Measurements from ENCODE around the gene ZBTB11.
"Not testable (repeated sequence)": the region's sequence is repeated elsewhere in the genome, so short reads cannot be mapped to it uniquely, and the experiment has no call there.

The ZBTB11 gene

GRCh38 chr3:101643009-101643844, 33.7 kb downstream of the ZBTB11 start:
- FAIRE-seq, result no peak

GRCh38 chr3:101642441-101642840, 34.5 kb downstream of the ZBTB11 start:
- no peak for FAIRE-seq

- not testable (repeated sequence) for FAIRE-seq
Observed at GRCh38 chr3:101641397-101642115, 35.4 kb downstream of the ZBTB11 start.

GRCh38 chr3:101640256-101640655, 36.7 kb downstream of the ZBTB11 start:
- no peak for FAIRE-seq

- no peak for FAIRE-seq
Observed at GRCh38 chr3:101639280-101639963, 37.5 kb downstream of the ZBTB11 start.

GRCh38 chr3:101638261-101638745, 38.6 kb downstream of the ZBTB11 start:
- no peak for FAIRE-seq

- FAIRE-seq, result no peak
Observed at GRCh38 chr3:101637451-101637850, 39.5 kb downstream of the ZBTB11 start.

GRCh38 chr3:101635954-101636798, 40.8 kb downstream of the ZBTB11 start:
- no peak for FAIRE-seq

- FAIRE-seq, result no peak
Observed at GRCh38 chr3:101635345-101635744, 41.6 kb downstream of the ZBTB11 start.

- FAIRE-seq, result no peak
Observed at GRCh38 chr3:101634591-101635196, 42.2 kb downstream of the ZBTB11 start.

GRCh38 chr3:101633186-101633585, 43.7 kb downstream of the ZBTB11 start:
- FAIRE-seq, result no peak

GRCh38 chr3:101632586-101632985, 44.3 kb downstream of the ZBTB11 start:
- FAIRE-seq, result no peak

GRCh38 chr3:101631959-101632358, 45.0 kb downstream of the ZBTB11 start:
- FAIRE-seq, result not testable (repeated sequence)

- FAIRE-seq, result no peak
Observed at GRCh38 chr3:101631098-101631796, 45.7 kb downstream of the ZBTB11 start.

- FAIRE-seq, result no peak
Observed at GRCh38 chr3:101629219-101629618, 47.7 kb downstream of the ZBTB11 start.

- no peak for FAIRE-seq
Observed at GRCh38 chr3:101625879-101626278, 51.1 kb downstream of the ZBTB11 start.

GRCh38 chr3:101624857-101625256, 52.1 kb downstream of the ZBTB11 start:
- no peak for FAIRE-seq

- FAIRE-seq, result no peak
Observed at GRCh38 chr3:101623656-101624055, 53.3 kb downstream of the ZBTB11 start.

- FAIRE-seq, result no peak
Observed at GRCh38 chr3:101619734-101620133, 57.2 kb downstream of the ZBTB11 start.

GRCh38 chr3:101618726-101619125, 58.2 kb downstream of the ZBTB11 start:
- FAIRE-seq, result no peak

- FAIRE-seq, result no peak
Observed at GRCh38 chr3:101617478-101617877, 59.5 kb downstream of the ZBTB11 start.
